IPS-18c (cell line): ENCODE measurements around the gene GNE.
A peak's percentile ranks its signal among the peaks of the same experiment; 100 is the strongest.

ENCODE experiments used
- H3K4me3 ChIP-seq: 2 replicates; pipeline ENCODE4 v1.7.0; 2013; ENCODE audit warnings: low read depth, mild to moderate bottlenecking, low read length, moderate library complexity; ENCODE audit not compliant: insufficient read depth
- H3K9me3 ChIP-seq: one replicate; pipeline ENCODE4 v1.6.1; 2013; ENCODE audit warnings: mild to moderate bottlenecking, low read length, moderate library complexity; ENCODE audit not compliant: control insufficient read depth, insufficient read depth

The GNE gene

DNA sequence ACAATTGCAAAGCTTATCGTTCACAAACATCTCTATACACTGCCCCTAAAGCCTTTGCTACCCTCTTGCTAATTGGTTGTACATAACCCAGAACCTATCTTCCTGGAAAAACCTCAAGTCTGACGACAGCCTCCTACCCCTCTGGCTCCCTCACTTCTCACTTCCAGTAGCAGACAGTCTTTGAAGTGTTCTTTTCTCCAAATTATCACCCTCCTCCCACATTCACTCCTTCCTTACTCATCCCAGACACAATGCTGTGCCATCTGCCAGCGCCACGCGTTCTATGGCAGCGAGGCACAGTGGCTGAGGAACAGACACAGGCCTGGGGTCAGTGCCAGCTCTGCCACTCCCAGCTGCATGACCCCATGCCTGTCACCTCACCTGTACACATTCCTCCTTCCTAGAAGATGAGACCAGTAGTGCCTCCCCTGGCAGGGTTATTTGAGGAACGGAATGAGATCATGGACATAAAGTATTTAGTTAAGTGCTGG, 39.8 kb downstream of the GNE start:
- Histone ChIP-seq H3K9me3 (peaks cover 8% of the 10 kb centered on the region), H3K4me3 (no peak overlapping the region)

DNA sequence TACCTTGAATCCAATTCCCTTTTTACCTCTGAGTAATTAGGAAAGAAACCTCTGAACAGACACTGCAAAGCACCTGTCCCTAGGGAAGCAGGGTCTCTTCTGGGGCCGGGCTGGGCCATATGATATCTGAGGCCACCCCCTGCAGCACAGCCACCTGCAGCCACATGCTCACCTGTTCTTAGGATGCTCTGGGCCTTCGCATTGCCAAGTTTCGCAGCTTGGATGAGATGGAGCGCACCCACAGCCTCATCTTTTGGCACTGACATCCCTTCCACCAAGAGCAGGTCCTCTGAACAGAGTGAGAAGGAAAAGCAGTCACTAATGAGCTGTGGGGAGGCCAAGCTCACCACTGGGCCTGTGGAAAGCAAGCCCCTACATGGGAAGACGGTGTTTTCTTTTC, 40.2 kb downstream of the GNE start:
- Histone ChIP-seq H3K4me3 (no peak overlapping the region), H3K9me3 (peaks cover 6% of the 10 kb centered on the region)

DNA sequence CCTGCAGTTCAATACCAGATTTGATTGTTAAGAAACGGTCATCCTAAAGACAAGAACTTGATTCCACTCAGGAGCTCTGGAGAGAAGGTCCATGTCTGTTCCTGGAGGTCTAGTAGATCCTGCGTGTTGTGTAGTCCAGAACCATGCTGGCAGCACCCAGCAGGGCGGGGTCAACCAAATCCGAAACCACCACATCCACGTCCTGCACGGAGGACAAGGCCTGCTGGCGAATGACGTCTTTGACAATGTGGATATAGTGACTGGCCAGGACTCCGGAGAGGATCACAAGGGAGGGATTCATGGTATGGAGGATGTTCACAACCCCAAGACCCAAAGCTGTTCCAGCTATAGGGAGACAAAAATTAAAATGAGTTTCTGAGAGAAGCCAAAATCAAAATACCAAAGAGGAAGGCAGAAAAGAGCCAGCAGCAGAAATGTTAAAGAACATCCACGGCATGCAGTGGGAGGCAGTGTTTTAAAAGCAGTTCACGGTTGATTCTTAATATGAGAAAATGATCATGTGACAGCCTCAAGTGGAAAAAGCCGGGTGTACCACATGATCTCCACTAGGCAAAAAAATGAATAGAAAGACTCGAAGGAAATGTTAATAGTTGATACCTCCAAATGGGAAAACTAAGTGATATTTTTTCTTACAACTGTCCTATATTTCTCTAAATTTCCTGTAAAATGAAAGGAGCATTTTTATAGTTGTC, 40.8 kb downstream of the GNE start:
- no peak overlapping the region for H3K4me3 ChIP-seq
- H3K9me3 ChIP-seq = peaks cover 5% of the 10 kb centered on the region

DNA sequence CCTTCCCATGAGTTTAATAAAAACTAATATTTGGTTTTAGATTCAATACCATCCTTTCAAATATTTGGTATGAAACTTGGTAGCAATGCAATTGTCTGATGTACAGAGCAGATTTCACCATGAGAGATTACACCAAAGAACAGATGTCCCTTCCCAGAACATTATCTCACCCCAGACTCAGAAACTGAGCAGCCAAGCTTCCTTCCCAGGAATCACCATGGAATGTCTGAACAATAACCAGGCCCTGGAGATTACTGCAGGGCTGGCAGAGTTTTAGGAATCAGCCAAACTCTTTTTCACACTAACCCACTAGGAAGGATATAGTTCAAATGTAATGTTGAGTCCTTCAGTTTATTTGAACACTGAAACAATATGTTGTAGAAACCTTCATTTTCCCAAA, 43.7 kb downstream of the GNE start:
- H3K4me3 ChIP-seq = no peak overlapping the region
- no peaks in the 10 kb centered on the region for H3K9me3 ChIP-seq

DNA sequence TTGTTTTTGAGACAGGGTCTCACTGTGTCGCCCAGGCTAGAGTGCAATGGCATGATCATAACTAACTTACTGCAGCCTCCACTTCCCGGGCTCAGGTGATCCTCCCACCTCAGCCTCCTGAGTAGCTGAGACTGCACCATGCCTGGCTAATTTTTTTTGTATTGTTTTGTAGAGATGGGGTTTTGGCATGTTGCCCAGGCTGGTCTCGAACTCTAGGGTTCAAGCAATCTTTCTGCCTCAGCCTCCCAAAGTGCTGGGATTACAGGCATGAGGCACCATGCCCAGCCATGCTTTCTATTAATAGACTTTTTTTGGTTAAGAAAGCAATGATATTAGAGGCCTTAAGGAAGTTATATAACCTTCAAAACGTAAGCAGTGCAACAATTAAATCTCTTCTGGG, 44.3 kb downstream of the GNE start:
- H3K9me3 ChIP-seq = no peaks in the 10 kb centered on the region
- H3K4me3 ChIP-seq = no peak overlapping the region

DNA sequence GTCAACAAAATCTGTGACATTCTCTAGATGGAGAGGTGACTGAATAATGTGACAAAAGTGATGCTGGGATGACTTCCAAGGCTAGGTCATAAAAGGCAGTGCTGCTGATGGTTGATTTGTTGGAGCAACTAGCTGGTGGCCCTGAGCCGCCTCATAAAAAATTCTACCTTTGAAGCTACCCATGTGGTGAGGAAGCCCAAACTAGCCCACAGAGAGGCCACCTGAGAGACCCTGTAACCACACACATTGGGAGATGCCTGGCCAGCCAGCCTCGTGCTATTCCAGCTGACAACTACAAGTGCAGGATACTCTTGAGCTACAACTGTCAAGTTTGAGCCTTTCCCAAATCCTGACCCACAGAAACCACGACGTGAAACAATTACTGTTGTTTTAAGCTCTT, 44.9 kb downstream of the GNE start:
- H3K4me3 ChIP-seq = no peak overlapping the region
- H3K9me3 ChIP-seq = no peaks in the 10 kb centered on the region

DNA sequence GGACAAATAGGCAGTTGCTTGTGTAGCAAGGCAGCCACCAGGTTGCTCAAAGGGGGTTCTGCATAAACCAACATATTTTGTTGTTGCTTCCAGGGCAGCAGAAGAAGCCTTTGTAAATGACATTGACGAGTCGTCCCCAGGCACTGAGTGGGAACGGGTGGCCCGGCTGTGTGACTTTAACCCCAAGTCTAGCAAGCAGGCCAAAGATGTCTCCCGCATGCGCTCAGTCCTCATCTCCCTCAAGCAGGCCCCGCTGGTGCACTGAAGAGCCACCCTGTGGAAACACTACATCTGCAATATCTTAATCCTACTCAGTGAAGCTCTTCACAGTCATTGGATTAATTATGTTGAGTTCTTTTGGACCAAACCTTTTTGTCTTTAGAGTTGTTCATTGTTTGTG, 46.7 kb downstream of the GNE start:
- Histone ChIP-seq H3K9me3 (no peaks in the 10 kb centered on the region), H3K4me3 (no peak overlapping the region)

DNA sequence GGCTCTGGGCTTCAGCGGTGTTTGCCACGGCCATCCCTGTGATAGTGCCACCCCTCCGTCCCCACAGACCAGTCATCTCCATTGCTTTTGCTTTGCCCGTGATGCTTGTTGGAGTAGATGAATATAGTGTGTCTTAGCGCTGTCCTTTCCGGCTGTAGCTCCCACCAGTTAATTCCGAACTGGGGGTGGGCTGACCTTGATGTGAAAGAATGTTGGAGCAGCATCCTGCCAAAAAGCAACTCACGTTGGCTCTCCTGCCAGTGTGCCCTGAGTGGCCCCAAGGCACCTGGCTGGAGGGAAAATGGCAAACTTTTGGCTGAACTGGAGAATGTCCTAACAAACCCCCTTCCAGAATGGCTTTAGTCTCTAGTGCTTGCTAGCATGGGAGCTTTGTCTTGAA, 47.5 kb downstream of the GNE start:
- no peaks in the 10 kb centered on the region for H3K9me3 ChIP-seq
- H3K4me3 ChIP-seq = no peak overlapping the region

DNA sequence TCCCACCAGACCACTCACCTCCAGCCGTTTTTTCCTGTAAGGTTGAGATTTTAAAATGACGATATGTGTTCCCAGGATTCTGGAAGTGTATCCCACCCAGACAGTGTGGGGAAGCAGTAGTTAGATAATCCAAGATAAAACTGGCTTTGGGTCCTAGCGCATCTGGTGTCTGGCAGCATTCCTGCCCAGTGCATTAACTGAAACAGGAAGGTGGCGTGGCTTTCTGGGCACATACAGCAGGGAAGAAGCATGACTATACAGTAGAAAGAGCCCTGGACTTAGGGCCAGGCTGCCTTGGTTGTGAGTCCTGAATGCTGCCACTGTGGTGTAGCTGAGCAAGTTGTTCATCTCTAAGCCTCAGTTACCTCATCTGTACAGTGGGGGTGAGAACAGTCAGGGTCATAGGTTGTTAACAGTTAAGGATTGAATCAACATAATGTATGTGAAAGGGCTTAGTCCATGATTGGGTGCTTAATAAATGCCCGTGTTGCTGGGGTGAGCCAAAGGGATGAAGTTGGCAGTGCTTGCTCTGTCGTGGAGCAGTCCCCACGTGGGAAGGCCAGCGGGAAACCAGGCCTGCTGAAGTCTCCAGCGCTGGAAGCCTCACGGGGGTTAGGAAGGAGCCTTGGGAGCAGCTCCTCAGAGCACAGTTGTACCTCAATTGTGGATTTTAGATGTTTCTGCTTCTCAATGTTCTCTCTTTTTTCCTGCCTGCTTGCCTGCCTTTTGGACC, 49.6 kb downstream of the GNE start:
- Histone ChIP-seq H3K4me3 (no peak overlapping the region), H3K9me3 (no peaks in the 10 kb centered on the region)

DNA sequence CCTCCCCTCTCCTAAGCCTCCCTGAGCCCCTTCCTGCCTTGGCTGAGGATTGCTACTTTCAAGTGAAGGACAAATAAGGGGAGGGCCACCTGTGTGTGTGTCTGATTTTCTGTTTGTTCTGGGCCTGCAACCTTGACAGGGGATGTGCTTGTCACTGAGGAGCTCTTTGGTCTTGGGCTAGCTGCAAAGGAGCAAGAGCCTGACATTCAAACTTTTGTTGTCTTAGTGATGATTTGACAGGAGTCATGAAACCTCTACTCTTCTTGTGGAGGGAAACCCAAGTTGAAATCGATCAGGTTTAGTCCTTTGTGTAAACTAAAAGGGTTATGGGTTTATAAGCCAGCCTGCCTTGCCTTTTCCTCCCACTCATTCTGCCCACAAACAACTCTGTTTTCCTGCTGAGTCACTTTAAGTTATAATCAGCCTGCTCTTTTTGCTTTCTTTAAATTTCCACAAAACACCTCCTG, 50.7 kb downstream of the GNE start:
- no peak overlapping the region for H3K4me3 ChIP-seq

DNA sequence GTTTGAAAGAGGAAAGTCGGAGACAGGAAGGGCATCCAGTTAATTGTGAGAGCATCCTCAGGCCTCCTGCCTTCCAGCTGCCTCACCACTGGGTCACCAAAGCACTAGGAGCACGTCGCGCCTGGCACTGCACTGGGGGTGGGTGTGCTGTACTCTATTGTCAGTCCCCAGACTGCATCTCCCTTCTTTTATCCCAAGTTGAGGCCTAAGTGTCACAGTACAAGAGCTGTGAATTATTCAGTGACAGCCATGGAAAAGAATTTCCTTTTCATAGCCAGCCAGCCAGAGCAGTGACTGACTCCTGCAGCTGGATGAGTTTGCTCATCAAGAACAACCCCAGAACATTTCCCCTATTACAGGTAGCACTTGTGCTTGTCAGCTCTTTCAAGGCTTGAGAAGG, 51.2 kb downstream of the GNE start:
- no peaks in the 10 kb centered on the region for H3K9me3 ChIP-seq
- H3K4me3 ChIP-seq = no peak overlapping the region

More for the DNA sequence above, 50.7 kb downstream of the GNE start:
- no peaks in the 10 kb centered on the region for H3K9me3 ChIP-seq

DNA sequence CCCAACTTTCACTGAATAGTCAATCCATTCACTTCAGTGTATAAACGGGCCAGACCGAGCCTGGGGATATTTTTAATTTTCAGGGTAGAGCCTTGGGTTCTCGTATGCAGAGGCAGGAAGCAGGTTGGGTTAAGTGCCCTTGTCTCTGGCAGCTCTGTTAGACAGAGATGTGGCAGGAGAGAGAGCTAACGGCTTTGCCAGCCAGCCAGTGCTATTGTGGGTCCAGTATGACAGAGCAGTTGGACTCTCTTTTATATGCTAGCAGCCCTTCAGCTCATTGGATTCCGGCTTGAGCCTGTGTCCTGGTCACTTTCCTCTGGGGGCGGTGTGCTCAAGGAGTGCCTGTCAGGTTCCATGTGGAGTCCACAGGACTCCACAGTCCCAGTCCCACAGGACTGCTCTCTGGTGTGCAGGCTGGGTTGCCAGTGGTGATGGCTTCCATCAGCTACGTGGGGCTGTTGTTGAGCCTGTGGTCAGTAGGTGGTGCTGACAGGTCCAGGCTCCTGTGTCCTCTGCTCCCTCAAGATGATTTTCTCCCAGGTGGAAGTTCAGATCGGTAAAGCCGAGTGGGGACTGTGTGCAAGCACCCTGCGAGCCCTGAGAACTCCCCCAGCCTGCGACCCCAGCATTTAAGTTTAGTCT, 53.2 kb downstream of the GNE start:
- H3K4me3 ChIP-seq = no peak overlapping the region
- no peaks in the 10 kb centered on the region for H3K9me3 ChIP-seq

DNA sequence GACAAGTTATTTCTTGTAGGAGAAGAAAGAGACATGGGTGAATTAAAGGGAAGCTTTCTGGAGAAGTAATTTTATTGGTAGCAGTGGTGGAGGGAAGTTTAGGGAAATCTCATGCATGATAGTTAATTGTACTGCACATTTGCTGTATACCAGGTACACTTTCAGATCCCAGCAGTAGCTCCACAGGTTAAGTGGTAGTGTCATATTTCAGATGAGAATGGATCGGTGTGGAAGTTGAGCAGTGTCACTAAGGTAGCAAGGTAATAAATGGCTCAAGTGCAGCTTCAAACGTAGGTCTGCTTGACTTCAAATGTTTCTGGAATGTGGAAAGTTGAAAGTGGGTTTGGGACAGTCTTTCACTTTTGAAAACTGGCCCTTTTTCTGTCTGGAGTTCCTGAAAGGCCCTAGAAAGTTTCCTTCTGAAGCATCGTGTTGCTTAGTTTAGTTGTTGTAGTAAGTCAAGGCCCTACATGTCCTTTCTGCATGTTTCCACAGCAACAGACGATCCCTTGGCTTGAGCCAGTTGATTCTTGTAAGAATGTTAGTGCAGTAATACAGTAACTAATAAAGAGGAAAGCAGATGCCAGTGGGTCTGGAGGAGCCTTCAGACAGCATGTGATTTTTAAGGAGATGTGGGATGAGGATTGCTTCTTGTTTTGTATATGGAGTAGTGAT, 63.8 kb downstream of the GNE start:
- no peaks in the 10 kb centered on the region for H3K9me3 ChIP-seq
- H3K4me3 ChIP-seq = no peak overlapping the region

DNA sequence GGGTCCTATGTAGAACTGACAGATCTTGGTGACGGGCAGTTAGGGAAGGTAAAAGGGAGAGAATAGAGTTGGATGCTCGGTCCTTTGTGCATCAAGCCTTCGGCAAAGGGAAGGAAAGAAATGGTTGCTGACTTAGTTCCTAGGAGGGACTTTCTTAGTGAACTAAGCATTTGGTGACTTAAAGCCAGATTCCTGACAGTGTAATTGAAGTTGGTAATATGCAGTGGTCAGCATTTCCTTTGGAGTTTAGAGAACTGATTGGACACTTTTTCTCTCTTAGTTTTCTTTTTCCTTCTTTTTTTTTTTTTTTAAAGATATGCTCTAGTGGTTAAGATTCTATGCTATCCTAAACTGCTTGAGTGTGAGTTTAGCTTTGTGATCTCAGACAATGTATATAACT, 65.2 kb downstream of the GNE start:
- H3K4me3 ChIP-seq = no peak overlapping the region

DNA sequence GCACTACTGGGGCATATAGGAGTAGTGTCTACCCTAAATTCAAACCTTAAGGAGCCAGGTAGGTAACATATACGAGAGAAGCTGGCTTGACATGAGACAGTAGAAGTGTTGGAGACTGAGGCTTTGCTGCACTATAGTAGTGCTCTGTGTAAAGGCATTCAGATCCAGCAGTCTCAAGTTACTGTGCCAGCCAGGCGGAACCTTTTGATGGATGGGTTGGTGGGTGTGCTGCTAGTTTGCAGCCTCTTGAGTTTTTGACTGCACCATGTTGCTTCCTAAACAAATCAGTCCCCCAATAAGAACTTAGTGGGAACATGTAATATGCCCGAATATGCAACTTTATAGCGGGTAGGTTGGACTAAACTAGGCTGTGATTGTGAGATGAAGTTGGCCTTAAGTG, 66.1 kb downstream of the GNE start:
- Histone ChIP-seq H3K4me3 (peak overlapping the region; percentile 94), H3K9me3 (no peaks in the 10 kb centered on the region)

More for the DNA sequence above, 65.2 kb downstream of the GNE start:
- H3K9me3 ChIP-seq = no peaks in the 10 kb centered on the region

DNA sequence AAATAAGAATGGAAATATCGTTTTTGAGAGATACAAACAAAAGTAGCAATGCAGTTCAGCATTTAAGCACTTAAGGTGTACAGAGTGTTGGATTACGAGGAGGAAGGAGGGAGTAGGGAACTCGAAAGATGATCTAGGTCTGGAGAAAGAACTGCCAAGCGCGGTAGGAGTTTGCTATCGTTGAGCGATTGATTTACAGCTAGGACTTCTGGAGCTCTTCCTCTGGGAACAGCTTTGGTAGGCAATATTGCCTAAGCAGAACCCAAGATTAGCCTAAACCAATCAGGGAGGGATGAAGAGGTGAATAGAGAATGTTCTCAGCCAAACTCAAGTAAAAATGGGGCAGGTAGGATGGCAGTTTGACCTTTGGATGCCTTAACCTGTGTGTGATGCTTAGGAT, 66.6 kb downstream of the GNE start:
- Histone ChIP-seq H3K9me3 (no peaks in the 10 kb centered on the region), H3K4me3 (peak overlapping the region; percentile 94)

DNA sequence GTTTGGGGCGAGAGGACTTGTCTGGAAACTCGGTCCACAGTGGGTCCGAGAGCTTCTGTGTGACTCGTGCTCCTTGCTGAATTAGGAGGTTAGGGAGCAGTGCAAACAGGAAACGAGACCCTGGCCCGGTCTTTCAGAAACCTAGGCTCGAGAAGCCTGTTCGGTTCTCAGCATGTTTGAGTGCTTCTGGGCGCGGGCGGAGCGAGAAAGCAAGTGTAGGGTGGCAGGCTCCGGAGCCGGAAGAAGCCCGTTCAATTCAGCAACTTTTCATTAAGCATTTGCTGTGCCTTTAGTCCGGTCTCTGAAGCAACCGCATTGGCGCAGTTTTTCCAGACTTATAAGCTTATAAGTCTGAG, 67.0 kb downstream of the GNE start:
- H3K4me3 ChIP-seq = peak overlapping the region; percentile 94
- no peaks in the 10 kb centered on the region for H3K9me3 ChIP-seq
